ENCODE data around the gene RAG1.

The RAG1 gene

GRCh38 chr11:36628141-36628540 lies 60.3 kb downstream of the RAG1 start:
- no peak for DNase-seq (ENCODE audit: low spot score)

- no peak for DNase-seq (ENCODE audit: low spot score)
Observed at GRCh38 chr11:36628765-36629244, 61.0 kb downstream of the RAG1 start.
